Testis (tissue), 2 donors: Measurements from ENCODE around the gene PARP6.

Experiments used
- CTCF ChIP-seq, 3 experiments: fragments of 450-650 bp in 2 of 3; fragments of 200-600 bp in 1 of 3; sonication (generic) in 1 of 3; IDR thresholded peaks; one replicate each; pipeline ENCODE4 v1.5.1; 2016 to 2019; ENCODE audit warnings: antibody characterized with exemption in 3 of 3, mild to moderate bottlenecking in 2 of 3, moderate library complexity in 1 of 3
- POLR2A ChIP-seq: fragments of 450-650 bp; IDR thresholded peaks from one replicate; pipeline ENCODE4 v1.6.1; 2017; ENCODE audit warnings: antibody characterized with exemption, mild to moderate bottlenecking, moderate library complexity

GRCh38 chr15:72198356-72199204 is 73.8 kb downstream of the PARP6 start:
- no peak for TF ChIP-seq CTCF (IDR thresholded peaks at IDR 0.05)
- no peak for TF ChIP-seq POLR2A
